ENCODE results near the gene SMC5. TPM values are rescaled to one million over a fixed set of nuclear protein-coding genes. Genes with fewer than 3 reads are reported as not detected.

Gene SMC5
- polyA plus RNA-seq (2013) = 18.3 and 18.9 TPM in 2 replicates

DNA sequence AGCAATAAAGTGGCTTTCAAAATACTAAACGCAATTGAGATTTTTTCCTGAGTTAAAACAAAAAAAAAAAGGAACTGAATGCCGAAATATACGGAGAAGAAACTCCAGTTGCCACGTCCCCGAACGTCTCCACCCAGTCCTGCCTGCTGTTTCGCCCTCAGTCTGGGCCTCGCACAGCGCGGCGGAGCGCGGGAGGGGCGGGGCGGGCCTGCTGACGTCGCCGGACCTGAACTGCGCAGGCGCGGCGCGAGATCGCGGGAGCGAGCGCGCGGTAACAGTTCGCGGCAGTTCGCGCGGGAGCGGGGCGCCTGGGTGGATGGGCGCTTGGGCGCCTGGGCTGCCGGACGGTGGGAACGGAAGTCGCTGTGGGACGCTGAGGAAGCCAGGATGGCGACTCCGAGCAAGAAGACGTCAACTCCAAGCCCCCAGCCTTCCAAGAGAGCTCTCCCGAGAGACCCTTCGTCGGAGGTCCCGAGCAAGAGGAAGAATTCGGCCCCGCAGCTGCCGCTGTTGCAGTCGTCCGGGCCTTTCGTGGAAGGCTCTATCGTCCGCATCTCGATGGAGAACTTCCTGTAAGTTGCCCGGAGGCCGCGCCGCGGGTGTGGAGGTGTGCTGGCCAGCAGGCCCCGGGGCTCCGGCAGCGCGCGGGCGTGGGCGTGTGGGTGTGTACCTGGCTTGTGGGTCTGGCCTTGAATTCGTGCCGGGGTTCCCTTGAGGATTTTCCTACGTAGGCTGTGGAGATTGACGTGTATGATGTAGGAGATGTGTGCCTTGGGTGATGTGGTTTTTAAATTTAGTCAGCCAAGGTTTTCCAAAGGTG is at the start of gene SMC5:
Gene SMC5 (plus strand): TSS at position 287 of the 820 bp plus-strand sequence. CDS start 101 bp downstream, at position 388.
- Histone ChIP-seq H2BK5ac (ENCODE audit: low read depth, low read length, poor library complexity) (peak within 1 kb of the TSS; percentile 90), H2BK120ac (ENCODE audit: insufficient read depth, low read length, poor library complexity) (peak within 1 kb of the TSS; percentile 85), H3K14ac (ENCODE audit: low read length) (peak within 1 kb of the TSS; percentile 87), H3K4me3 (ENCODE audit: low read depth, low read length) (peak within 1 kb of the TSS; percentile 85), H2AFZ (ENCODE audit: insufficient read depth, low read length, poor library complexity) (peak within 1 kb of the TSS; percentile 71), H3K79me1 (ENCODE audit: low read length) (peaks cover 19% of the 10 kb centered on the region), H4K91ac (ENCODE audit: low read depth, low read length) (peak within 1 kb of the TSS; percentile 97), H4K12ac (ENCODE audit: low read depth, low read length) (peak within 1 kb of the TSS; percentile 98), H3K36me3 (ENCODE audit: control insufficient read depth in 1 of 2, insufficient read depth in 2 of 2, low read length in 2 of 2) (peaks cover 0 to 3% of the 10 kb centered on the region in 2 experiments), H3K79me2 (ENCODE audit: control insufficient read depth, insufficient read depth, low read length, poor library complexity) (peaks cover 20% of the 10 kb centered on the region), H3K4me1 (ENCODE audit: control insufficient read depth in 1 of 2, insufficient read depth in 2 of 2, low read length in 2 of 2) (peaks cover 6 to 16% of the 10 kb centered on the region in 2 experiments), H3K23ac (ENCODE audit: low read length) (no peak within 1 kb of the TSS), H3K4me2 (ENCODE audit: low read length) (peak within 1 kb of the TSS; percentile 89), H4K8ac (ENCODE audit: low read depth, low read length) (peak within 1 kb of the TSS; percentile 96), H3K9ac (ENCODE audit: low read length) (peak within 1 kb of the TSS; percentile 92), H3K4ac (ENCODE audit: low read depth, low read length) (peak within 1 kb of the TSS; percentile 86), H3K27ac (ENCODE audit: low read depth, low read length) (peak within 1 kb of the TSS; percentile 90), H3K9me3 (ENCODE audit: insufficient read depth, low read depth, low read length) (no peaks in the 10 kb centered on the region), H3K18ac (ENCODE audit: low read length) (peak within 1 kb of the TSS; percentile 96), H2BK12ac (ENCODE audit: low read length) (no peak within 1 kb of the TSS), H2AK5ac (ENCODE audit: low read length) (peak within 1 kb of the TSS; percentile 64), H3K27me3 (ENCODE audit: insufficient read depth, low read length) (no peaks in the 10 kb centered on the region)
- DNase-seq = peak; percentile 96 to 97
- WGBS (ENCODE audit: extremely low coverage, insufficient coverage, insufficient read length) = no CpG with 5 or more reads among the region's 75 CpGs

DNA sequence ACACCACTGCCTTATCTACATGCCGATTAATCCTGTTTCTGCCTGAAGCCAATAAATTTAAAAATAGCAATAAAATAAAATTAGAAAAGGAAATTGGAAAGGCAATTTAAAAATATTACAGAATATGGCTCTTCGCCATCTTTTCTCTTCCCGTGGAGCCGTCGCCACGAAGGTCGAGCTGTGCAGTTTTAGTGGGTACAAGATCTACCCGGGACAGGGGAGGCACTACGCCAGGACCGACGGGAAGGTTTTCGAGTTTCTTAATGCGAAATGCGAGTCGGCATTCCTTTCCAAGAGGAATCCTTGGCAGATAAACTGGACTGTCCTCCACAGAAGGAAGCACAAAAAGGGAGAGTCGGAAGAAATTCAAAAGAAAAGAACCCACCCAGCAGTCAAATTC is 41.7 kb upstream of the SMC5 start:
- Histone ChIP-seq H3K14ac (ENCODE audit: low read length) (no peak overlapping the region), H3K18ac (ENCODE audit: low read length) (no peak overlapping the region), H3K27ac (ENCODE audit: low read depth, low read length) (no peak overlapping the region), H4K91ac (ENCODE audit: low read depth, low read length) (no peak overlapping the region), H3K27me3 (ENCODE audit: insufficient read depth, low read length) (no peaks in the 10 kb centered on the region), H3K23ac (ENCODE audit: low read length) (no peak overlapping the region), H3K4ac (ENCODE audit: low read depth, low read length) (no peak overlapping the region), H3K9me3 (ENCODE audit: insufficient read depth, low read depth, low read length) (peaks cover 5% of the 10 kb centered on the region), H3K79me1 (ENCODE audit: low read length) (no peaks in the 10 kb centered on the region), H3K4me3 (ENCODE audit: low read depth, low read length) (no peak overlapping the region), H2BK5ac (ENCODE audit: low read depth, low read length, poor library complexity) (no peak overlapping the region), H3K36me3 (ENCODE audit: control insufficient read depth in 1 of 2, insufficient read depth in 2 of 2, low read length in 2 of 2) (peaks cover 4 to 6% of the 10 kb centered on the region in 2 experiments), H4K8ac (ENCODE audit: low read depth, low read length) (no peak overlapping the region), H3K4me1 (ENCODE audit: control insufficient read depth in 1 of 2, insufficient read depth in 2 of 2, low read length in 2 of 2) (peaks cover 1 to 2% of the 10 kb centered on the region in 2 experiments), H3K79me2 (ENCODE audit: control insufficient read depth, insufficient read depth, low read length, poor library complexity) (no peaks in the 10 kb centered on the region), H2AK5ac (ENCODE audit: low read length) (no peak overlapping the region), H2BK12ac (ENCODE audit: low read length) (no peak overlapping the region), H2BK120ac (ENCODE audit: insufficient read depth, low read length, poor library complexity) (no peak overlapping the region), H3K9ac (ENCODE audit: low read length) (no peak overlapping the region), H4K12ac (ENCODE audit: low read depth, low read length) (no peak overlapping the region), H2AFZ (ENCODE audit: insufficient read depth, low read length, poor library complexity) (no peak overlapping the region), H3K4me2 (ENCODE audit: low read length) (no peak overlapping the region)
- no CpG with 5 or more reads among the region's 16 CpGs for WGBS (ENCODE audit: extremely low coverage, insufficient coverage, insufficient read length)
- DNase-seq = no peak

DNA sequence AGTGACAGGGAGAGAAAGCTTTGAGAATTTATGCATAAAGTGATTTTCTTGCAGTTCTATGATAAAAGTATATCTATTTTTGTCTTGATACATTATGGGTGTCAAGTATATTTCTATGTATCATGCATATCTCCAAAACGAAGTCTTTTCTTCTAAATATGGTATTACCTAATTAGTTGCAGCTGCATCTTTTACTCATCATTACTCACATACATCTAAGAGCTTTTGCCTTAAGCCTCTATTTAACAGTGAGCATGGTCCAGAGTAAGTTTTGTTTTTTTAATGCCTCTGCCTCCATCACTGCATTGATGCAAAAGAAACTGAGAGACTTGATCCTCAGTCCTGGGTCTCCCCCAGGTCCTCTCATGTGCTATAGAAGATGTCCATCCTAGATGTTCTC is 40.0 kb upstream of the SMC5 start:
- no peak overlapping the region for H2BK120ac ChIP-seq (ENCODE audit: insufficient read depth, low read length, poor library complexity)
- no peak overlapping the region for H4K8ac ChIP-seq (ENCODE audit: low read depth, low read length)
- H3K79me1 ChIP-seq (ENCODE audit: low read length) = no peaks in the 10 kb centered on the region
- H2BK12ac ChIP-seq (ENCODE audit: low read length) = no peak overlapping the region
- H3K4me1 ChIP-seq (ENCODE audit: control insufficient read depth in 1 of 2, insufficient read depth in 2 of 2, low read length in 2 of 2) = peaks cover 1 to 2% of the 10 kb centered on the region in 2 experiments
- peaks cover 1% of the 10 kb centered on the region for H3K9me3 ChIP-seq (ENCODE audit: insufficient read depth, low read depth, low read length)
- no peak overlapping the region for H3K23ac ChIP-seq (ENCODE audit: low read length)
- H3K18ac ChIP-seq (ENCODE audit: low read length) = no peak overlapping the region
- no peak overlapping the region for H3K4ac ChIP-seq (ENCODE audit: low read depth, low read length)
- H3K14ac ChIP-seq (ENCODE audit: low read length) = no peak overlapping the region
- H4K91ac ChIP-seq (ENCODE audit: low read depth, low read length) = no peak overlapping the region
- WGBS (ENCODE audit: extremely low coverage, insufficient coverage, insufficient read length) = no CpG with 5 or more reads among the region's 1 CpG
- no peak overlapping the region for H3K27ac ChIP-seq (ENCODE audit: low read depth, low read length)
- no peak for DNase-seq
- no peak overlapping the region for H3K4me3 ChIP-seq (ENCODE audit: low read depth, low read length)
- H2AK5ac ChIP-seq (ENCODE audit: low read length) = no peak overlapping the region
- no peak overlapping the region for H4K12ac ChIP-seq (ENCODE audit: low read depth, low read length)
- H2AFZ ChIP-seq (ENCODE audit: insufficient read depth, low read length, poor library complexity) = no peak overlapping the region
- no peaks in the 10 kb centered on the region for H3K36me3 ChIP-seq (ENCODE audit: control insufficient read depth in 1 of 2, insufficient read depth in 2 of 2, low read length in 2 of 2)
- H3K79me2 ChIP-seq (ENCODE audit: control insufficient read depth, insufficient read depth, low read length, poor library complexity) = peaks cover 2% of the 10 kb centered on the region
- H3K27me3 ChIP-seq (ENCODE audit: insufficient read depth, low read length) = no peaks in the 10 kb centered on the region
- no peak overlapping the region for H2BK5ac ChIP-seq (ENCODE audit: low read depth, low read length, poor library complexity)
- no peak overlapping the region for H3K4me2 ChIP-seq (ENCODE audit: low read length)
- H3K9ac ChIP-seq (ENCODE audit: low read length) = no peak overlapping the region

GRCh38 chr9:70220216-70220615 is 38.6 kb upstream of the SMC5 start:
- Histone ChIP-seq H4K12ac (ENCODE audit: low read depth, low read length) (no peak overlapping the region), H3K18ac (ENCODE audit: low read length) (no peak overlapping the region), H3K79me2 (ENCODE audit: control insufficient read depth, insufficient read depth, low read length, poor library complexity) (peaks cover 2% of the 10 kb centered on the region), H4K91ac (ENCODE audit: low read depth, low read length) (no peak overlapping the region), H2AK5ac (ENCODE audit: low read length) (no peak overlapping the region), H2BK12ac (ENCODE audit: low read length) (no peak overlapping the region), H3K9ac (ENCODE audit: low read length) (no peak overlapping the region), H3K9me3 (ENCODE audit: insufficient read depth, low read depth, low read length) (peaks cover 1% of the 10 kb centered on the region), H3K23ac (ENCODE audit: low read length) (no peak overlapping the region), H3K27ac (ENCODE audit: low read depth, low read length) (no peak overlapping the region), H3K4ac (ENCODE audit: low read depth, low read length) (no peak overlapping the region), H3K27me3 (ENCODE audit: insufficient read depth, low read length) (no peaks in the 10 kb centered on the region), H3K4me3 (ENCODE audit: low read depth, low read length) (no peak overlapping the region), H3K36me3 (ENCODE audit: control insufficient read depth in 1 of 2, insufficient read depth in 2 of 2, low read length in 2 of 2) (no peaks in the 10 kb centered on the region), H3K4me1 (ENCODE audit: control insufficient read depth in 1 of 2, insufficient read depth in 2 of 2, low read length in 2 of 2) (peaks cover 0 to 2% of the 10 kb centered on the region in 2 experiments), H2BK5ac (ENCODE audit: low read depth, low read length, poor library complexity) (no peak overlapping the region), H3K79me1 (ENCODE audit: low read length) (no peaks in the 10 kb centered on the region), H2BK120ac (ENCODE audit: insufficient read depth, low read length, poor library complexity) (no peak overlapping the region), H3K14ac (ENCODE audit: low read length) (no peak overlapping the region), H4K8ac (ENCODE audit: low read depth, low read length) (no peak overlapping the region), H2AFZ (ENCODE audit: insufficient read depth, low read length, poor library complexity) (no peak overlapping the region), H3K4me2 (ENCODE audit: low read length) (no peak overlapping the region)
- no CpG with 5 or more reads among the region's 2 CpGs for WGBS (ENCODE audit: extremely low coverage, insufficient coverage, insufficient read length)
- DNase-seq = peak in 1 of 2 donors; percentile 9
